Stomach smooth muscle (tissue), 2 donors: ENCODE data around the gene CADM2.
"Not testable (repeated sequence)": the region's sequence is repeated elsewhere in the genome, so short reads cannot be mapped to it uniquely, and the experiment has no call there.

ENCODE experiments used
- H3K27ac ChIP-seq: one replicate; pipeline ENCODE4 v1.7.0; 2013; ENCODE audit warnings: mild to moderate bottlenecking, low read length, inconsistent platforms
- H3K27me3 ChIP-seq, 2 donors: one replicate each; pipeline ENCODE4 v1.7.0; 2013; ENCODE audit warnings: low read length in 2 of 2; ENCODE audit not compliant: insufficient read depth in 2 of 2, control insufficient read depth in 1 of 2
- H3K36me3 ChIP-seq, 2 donors: one replicate each; pipeline ENCODE4 v1.7.0; 2013; ENCODE audit warnings: low read length in 2 of 2; ENCODE audit not compliant: control insufficient read depth in 2 of 2, insufficient read depth in 2 of 2
- H3K4me1 ChIP-seq: one replicate; pipeline ENCODE4 v1.7.0; 2013; ENCODE audit warnings: low read length; ENCODE audit not compliant: control insufficient read depth, insufficient read depth
- H3K4me3 ChIP-seq, 2 donors: one replicate each; pipeline ENCODE4 v1.7.0; 2013; ENCODE audit warnings: low read length in 2 of 2
- H3K9ac ChIP-seq, 2 donors: one replicate each; pipeline ENCODE4 v1.7.0; 2013; ENCODE audit warnings: low read length in 2 of 2, mild to moderate bottlenecking in 1 of 2
- H3K9me3 ChIP-seq, 2 donors: one replicate each; pipeline ENCODE4 v1.7.0; 2013; ENCODE audit warnings: low read length in 2 of 2; ENCODE audit not compliant: control insufficient read depth in 2 of 2
- donor health status: healthy.
- donor health status: Pancreatic carcinoma.

The CADM2 gene

DNA sequence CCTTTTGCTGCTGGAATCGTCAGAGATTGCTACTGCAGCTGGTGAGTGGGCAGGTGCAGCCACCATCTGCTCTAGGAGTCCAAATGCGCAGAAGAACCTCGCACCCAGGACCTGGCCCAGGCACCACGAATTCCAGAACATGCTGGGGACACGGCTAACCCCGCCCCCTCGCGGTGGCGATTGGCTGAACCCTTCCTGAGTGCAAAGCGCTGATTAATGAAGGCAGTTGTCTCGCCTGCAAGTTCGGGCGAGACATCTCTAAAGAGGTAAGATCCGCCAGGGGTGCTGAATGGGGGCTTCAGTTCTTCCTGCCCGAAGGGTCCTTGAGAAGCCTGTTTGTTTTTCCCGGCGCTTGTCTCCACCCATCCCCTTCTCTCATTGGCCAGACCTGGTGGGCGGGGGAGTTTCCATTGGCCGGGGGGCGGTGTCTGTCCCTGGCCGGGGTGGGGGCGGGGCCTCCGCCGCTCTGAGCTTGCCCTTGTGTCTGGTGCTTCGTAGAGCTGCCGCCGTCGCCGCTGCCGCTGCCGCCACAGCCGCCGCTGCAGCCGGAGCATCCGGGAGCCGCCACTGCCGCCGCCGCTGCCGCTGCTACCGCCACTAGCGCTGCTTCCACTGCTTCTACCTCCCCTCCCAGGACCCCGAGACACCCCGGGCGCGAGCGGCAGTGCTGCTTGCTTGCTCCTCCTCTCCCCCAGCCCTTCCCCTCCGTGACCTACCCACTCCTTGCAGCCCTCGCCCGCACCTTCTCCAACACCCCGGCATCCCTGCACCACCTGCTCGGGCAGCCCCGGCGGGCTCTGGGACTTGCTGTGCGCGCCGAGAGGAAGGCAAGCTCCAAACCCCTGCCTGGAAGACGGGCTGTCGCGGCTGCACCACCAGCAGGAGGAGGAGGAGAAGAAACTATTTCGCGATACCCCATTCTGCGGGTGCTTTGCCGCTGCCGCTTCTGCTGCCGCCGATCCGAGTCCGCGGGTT lies at the start of gene CADM2:
TSS of gene CADM2 (plus strand) at position 495 of the 975 bp plus-strand sequence.
- peak within 1 kb of the TSS in 1 of 2 donors; percentile 7 for H3K9ac ChIP-seq
- peaks cover 20 to 22% of the 10 kb centered on the region in 2 donors for H3K27me3 ChIP-seq
- peak within 1 kb of the TSS; percentile 20 for H3K27ac ChIP-seq
- H3K9me3 ChIP-seq: no peaks in the 10 kb centered on the region
- H3K4me1 ChIP-seq: peaks cover 11% of the 10 kb centered on the region
- no peaks in the 10 kb centered on the region for H3K36me3 ChIP-seq
- H3K4me3 ChIP-seq: peak within 1 kb of the TSS; percentile 84 to 93

DNA sequence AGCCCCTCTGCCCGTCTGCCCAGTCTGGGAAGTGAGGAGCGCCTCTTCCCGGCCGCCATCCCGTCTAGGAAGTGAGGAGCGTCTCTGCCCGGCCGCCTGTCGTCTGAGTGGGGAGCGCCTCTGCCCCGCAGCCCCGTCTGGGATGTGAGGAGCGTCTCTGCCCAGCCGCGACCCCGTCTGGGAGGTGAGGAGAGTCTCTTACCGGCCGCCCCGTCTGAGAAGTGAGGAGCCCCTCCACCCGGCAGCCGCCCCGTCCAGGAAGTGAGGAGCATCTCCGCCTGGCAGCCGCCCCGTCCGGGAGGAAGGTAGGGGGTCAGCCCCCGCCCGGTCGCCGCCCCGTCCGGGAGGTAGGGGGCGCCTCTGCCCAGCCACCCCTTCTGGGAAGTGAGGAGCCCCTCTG lies 40.2 kb upstream of the CADM2 start:
- not testable (repeated sequence) for H3K4me3 ChIP-seq, H3K9me3 ChIP-seq, H3K27ac ChIP-seq, H3K9ac ChIP-seq, H3K27me3 ChIP-seq, H3K4me1 ChIP-seq, H3K36me3 ChIP-seq

DNA sequence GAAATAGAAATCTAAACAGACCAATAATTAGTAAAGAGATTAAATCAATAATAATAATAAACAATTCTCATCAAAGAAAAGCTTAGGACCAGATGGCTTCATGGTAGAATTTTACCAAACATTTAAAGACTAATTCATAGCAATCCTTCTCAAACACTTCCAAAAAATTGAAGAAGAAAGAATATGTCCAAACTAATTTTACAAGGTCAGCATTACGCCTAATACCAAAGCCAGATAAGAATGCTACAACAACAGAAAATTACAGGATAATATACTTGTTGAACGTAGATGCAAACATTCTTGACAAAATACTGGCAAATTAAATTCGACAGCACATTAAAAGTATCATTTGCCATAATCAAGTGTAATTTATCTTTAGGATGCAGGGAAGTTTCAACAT lies 36.1 kb upstream of the CADM2 start:
- H3K9me3 ChIP-seq: peaks cover 3 to 4% of the 10 kb centered on the region in 2 donors
- H3K27ac ChIP-seq: no peak overlapping the region
- no peaks in the 10 kb centered on the region for H3K27me3 ChIP-seq
- no peak overlapping the region for H3K9ac ChIP-seq
- no peaks in the 10 kb centered on the region for H3K36me3 ChIP-seq
- no peak overlapping the region for H3K4me3 ChIP-seq
- H3K4me1 ChIP-seq: no peaks in the 10 kb centered on the region

- no peaks in the 10 kb centered on the region for H3K27me3 ChIP-seq
- no peak overlapping the region for H3K27ac ChIP-seq
These were observed 33.2 kb upstream of the CADM2 start for GRCh38 chr3:84925571-84925970.

GRCh38 chr3:84943379-84943778 lies 15.4 kb upstream of the CADM2 start:
- H3K27ac ChIP-seq: no peak overlapping the region
- H3K9ac ChIP-seq: no peak overlapping the region
- H3K4me3 ChIP-seq: no peak overlapping the region

More at GRCh38 chr3:84925571-84925970, 33.2 kb upstream of the CADM2 start:
- Histone ChIP-seq H3K4me3 (no peak overlapping the region), H3K9ac (no peak overlapping the region), H3K9me3 (peaks cover 3 to 4% of the 10 kb centered on the region in 2 donors), H3K4me1 (no peaks in the 10 kb centered on the region), H3K36me3 (no peaks in the 10 kb centered on the region)

GRCh38 chr3:84946240-84946639 lies 12.5 kb upstream of the CADM2 start:
- Histone ChIP-seq H3K9ac (no peak overlapping the region), H3K4me3 (no peak overlapping the region), H3K36me3 (no peaks in the 10 kb centered on the region), H3K27me3 (no peaks in the 10 kb centered on the region), H3K27ac (no peak overlapping the region), H3K4me1 (no peaks in the 10 kb centered on the region), H3K9me3 (no peaks in the 10 kb centered on the region)

More at GRCh38 chr3:84943379-84943778, 15.4 kb upstream of the CADM2 start:
- H3K27me3 ChIP-seq: no peaks in the 10 kb centered on the region
- no peaks in the 10 kb centered on the region for H3K4me1 ChIP-seq
- no peaks in the 10 kb centered on the region for H3K9me3 ChIP-seq
- H3K36me3 ChIP-seq: no peaks in the 10 kb centered on the region

DNA sequence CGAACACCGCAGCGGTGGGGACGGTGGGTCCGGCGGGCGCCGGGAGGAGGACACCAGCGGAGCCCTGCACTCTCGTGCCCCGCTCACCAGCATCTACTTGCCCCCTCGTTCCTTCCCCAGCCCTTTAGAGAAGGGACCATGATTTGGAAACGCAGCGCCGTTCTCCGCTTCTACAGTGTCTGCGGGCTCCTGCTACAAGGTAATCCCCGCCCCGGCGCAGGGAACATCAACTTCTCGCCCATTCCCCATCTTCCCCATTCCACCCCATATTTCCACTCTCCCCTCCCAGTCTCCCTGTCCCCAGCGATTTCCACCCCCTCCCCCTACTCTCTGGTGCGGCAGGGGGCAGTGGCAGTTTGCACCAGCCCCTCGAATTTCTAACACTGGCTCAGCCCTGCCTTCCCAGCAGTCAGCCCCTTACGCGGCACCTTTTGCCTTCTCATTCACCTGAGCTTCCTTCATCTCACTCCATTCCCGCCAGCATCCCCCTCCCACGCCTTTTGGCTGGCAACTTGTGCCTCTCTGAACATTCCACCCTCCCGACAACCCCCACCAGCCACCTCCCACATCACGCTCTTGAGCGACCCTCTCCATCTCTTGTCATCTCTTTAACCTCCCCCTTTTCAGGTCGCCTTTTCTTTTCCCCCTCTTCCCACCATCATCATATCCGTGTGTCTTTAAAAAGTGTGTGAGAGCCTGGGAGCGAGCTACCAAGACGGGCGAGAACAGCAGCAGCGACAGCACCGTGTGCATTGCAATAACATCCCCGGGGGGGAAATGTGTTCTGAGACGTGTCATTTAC lies 882 bp downstream of the CADM2 start:
- Histone ChIP-seq H3K36me3 (no peaks in the 10 kb centered on the region), H3K27ac (no peak overlapping the region)

DNA sequence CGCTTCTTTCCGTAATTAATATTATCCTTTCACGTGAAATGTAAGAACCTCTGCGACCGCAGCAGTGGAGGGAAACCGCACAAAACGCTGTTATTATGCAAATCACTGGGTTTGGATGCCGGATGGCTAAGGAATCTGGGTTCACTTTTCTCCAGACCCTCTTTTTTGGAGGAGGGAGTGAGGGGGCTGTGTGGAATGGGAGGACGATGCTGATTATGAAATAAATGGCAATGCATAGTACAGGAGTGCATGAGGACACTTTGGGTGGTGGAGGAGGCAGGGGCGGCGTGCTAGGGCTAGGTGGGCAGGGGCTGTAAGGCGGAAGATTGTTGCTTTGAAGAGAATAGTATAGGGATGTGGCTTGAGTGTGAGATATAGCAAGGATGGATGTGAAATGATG lies 1.8 kb downstream of the CADM2 start:
- Histone ChIP-seq H3K36me3 (no peaks in the 10 kb centered on the region), H3K4me3 (peak overlapping the region in 1 of 2 donors; percentile 84), H3K27me3 (peaks cover 20 to 22% of the 10 kb centered on the region in 2 donors), H3K27ac (no peak overlapping the region), H3K9me3 (no peaks in the 10 kb centered on the region), H3K9ac (no peak overlapping the region), H3K4me1 (peaks cover 11% of the 10 kb centered on the region)

More for the DNA sequence above, 882 bp downstream of the CADM2 start:
- H3K9me3 ChIP-seq: no peaks in the 10 kb centered on the region
- peak overlapping the region; percentile 61 to 84 for H3K4me3 ChIP-seq
- H3K9ac ChIP-seq: peak overlapping the region in 1 of 2 donors; percentile 7
- H3K27me3 ChIP-seq: peaks cover 20 to 22% of the 10 kb centered on the region in 2 donors
- H3K4me1 ChIP-seq: peaks cover 11% of the 10 kb centered on the region

DNA sequence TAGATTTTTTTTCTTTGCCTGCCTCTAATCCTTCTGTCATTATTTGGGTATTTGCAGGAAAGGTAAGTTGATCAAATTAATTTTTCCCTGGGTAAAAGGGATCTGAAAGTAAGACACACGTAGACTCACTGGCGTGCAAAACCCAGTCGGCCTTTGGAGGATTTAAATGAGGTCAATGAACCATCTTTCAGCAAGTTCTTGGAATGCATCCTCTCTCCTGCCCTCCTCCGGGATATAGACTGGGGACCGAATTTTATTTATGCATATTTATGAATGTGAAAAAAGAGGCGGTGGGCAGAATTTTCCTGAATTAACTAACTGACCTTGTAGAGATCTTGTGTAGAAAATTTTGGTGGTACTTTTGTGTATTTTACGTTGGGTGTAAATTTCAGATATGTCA lies 2.2 kb downstream of the CADM2 start:
- Histone ChIP-seq H3K27me3 (peaks cover 20 to 22% of the 10 kb centered on the region in 2 donors), H3K27ac (no peak overlapping the region), H3K36me3 (no peaks in the 10 kb centered on the region), H3K9ac (no peak overlapping the region), H3K4me3 (no peak overlapping the region), H3K4me1 (peaks cover 11% of the 10 kb centered on the region), H3K9me3 (no peaks in the 10 kb centered on the region)

GRCh38 chr3:84961521-84962255 lies 2.9 kb downstream of the CADM2 start:
- Histone ChIP-seq H3K27ac (no peak overlapping the region), H3K4me3 (no peak overlapping the region), H3K9me3 (no peaks in the 10 kb centered on the region), H3K4me1 (peaks cover 11% of the 10 kb centered on the region), H3K27me3 (peaks cover 20 to 22% of the 10 kb centered on the region in 2 donors), H3K36me3 (no peaks in the 10 kb centered on the region), H3K9ac (no peak overlapping the region)
